ENCODE measurements around the gene IKZF2.

IKZF2 gene

GRCh38 chr2:213149294-213149875 lies 2.0 kb downstream of the IKZF2 start:
- DNase-seq (ENCODE audit: low read depth), result peak; percentile 6
- peak overlapping the region; percentile 85 for H3K4me3 ChIP-seq (ENCODE audit: low read depth, low read length)
- no peak for TF ChIP-seq CTCF (IDR thresholded peaks at IDR 0.05; ENCODE audit: insufficient read depth, low read depth, low read length, missing control alignments)

- DNase-seq (ENCODE audit: low read depth), result peak; percentile 60
- TF ChIP-seq CTCF (IDR thresholded peaks at IDR 0.05; ENCODE audit: insufficient read depth, low read depth, low read length, missing control alignments), result no peak
- H3K4me3 ChIP-seq (ENCODE audit: low read depth, low read length), result peak overlapping the region; percentile 85
These were observed 2.7 kb downstream of the IKZF2 start for GRCh38 chr2:213148572-213149261.

GRCh38 chr2:213147538-213147937 lies 3.9 kb downstream of the IKZF2 start:
- no peak for TF ChIP-seq CTCF (IDR thresholded peaks at IDR 0.05; ENCODE audit: insufficient read depth, low read depth, low read length, missing control alignments)
- DNase-seq (ENCODE audit: low read depth), result peak; percentile 81
- peak overlapping the region; percentile 85 for H3K4me3 ChIP-seq (ENCODE audit: low read depth, low read length)

- peak; percentile 20 for DNase-seq (ENCODE audit: low read depth)
- TF ChIP-seq CTCF (IDR thresholded peaks at IDR 0.05; ENCODE audit: insufficient read depth, low read depth, low read length, missing control alignments), result no peak
- H3K4me3 ChIP-seq (ENCODE audit: low read depth, low read length), result peak overlapping the region; percentile 85
These were observed 5.6 kb downstream of the IKZF2 start for GRCh38 chr2:213145715-213146242.

- no peak overlapping the region for H3K4me3 ChIP-seq (ENCODE audit: low read depth, low read length)
- no peak for DNase-seq (ENCODE audit: low read depth)
These were observed 14.3 kb downstream of the IKZF2 start for GRCh38 chr2:213137064-213137463.

GRCh38 chr2:213129311-213129710 lies 22.1 kb downstream of the IKZF2 start:
- H3K4me3 ChIP-seq (ENCODE audit: low read depth, low read length), result no peak overlapping the region
- no peak for DNase-seq (ENCODE audit: low read depth)
- no peak for TF ChIP-seq CTCF (IDR thresholded peaks at IDR 0.05; ENCODE audit: insufficient read depth, low read depth, low read length, missing control alignments)

More at GRCh38 chr2:213137064-213137463, 14.3 kb downstream of the IKZF2 start:
- no peak for TF ChIP-seq CTCF (IDR thresholded peaks at IDR 0.05; ENCODE audit: insufficient read depth, low read depth, low read length, missing control alignments)

Measured in GM12865 (cell line).